Vagina (tissue), 2 donors: ENCODE measurements around the gene ULK4. TPM values are rescaled to one million over a fixed set of nuclear protein-coding genes. Genes with fewer than 3 reads are reported as not detected.

ENCODE experiments used
- DNase-seq, 2 donors: peaks; one replicate each; pipeline ENCODE4 v3.0.0-alpha.2; 2017; ENCODE audit errors: extremely low spot score in 2 of 2
- H3K27ac ChIP-seq: fragments of 200-600 bp; sonication (generic); one replicate; pipeline ENCODE4 v1.5.1; 2019
- H3K27me3 ChIP-seq: fragments of 200-600 bp; sonication (generic); one replicate; pipeline ENCODE4 v1.5.1; 2019
- H3K36me3 ChIP-seq, 2 donors: fragments of 200-600 bp; sonication (generic); one replicate each; pipeline ENCODE4 v1.5.1; 2017 to 2019
- H3K4me1 ChIP-seq: fragments of 200-600 bp; sonication (generic); one replicate; pipeline ENCODE4 v1.5.1; 2019
- H3K4me3 ChIP-seq, 2 donors: fragments of 200-600 bp; sonication (generic); 1 replicate in 1 of 2; 2 replicates in 1 of 2; pipeline ENCODE4 v1.5.1; 2016 to 2019
- H3K9me3 ChIP-seq: fragments of 200-600 bp; sonication (generic); one replicate; pipeline ENCODE4 v1.5.1; 2019
- CTCF ChIP-seq, 3 experiments: fragments of 450-650 bp in 2 of 3; fragments of 200-600 bp in 1 of 3; sonication (generic) in 1 of 3; IDR thresholded peaks; one replicate each; pipeline ENCODE4 v1.5.1; 2017 to 2019; ENCODE audit warnings: antibody characterized with exemption in 3 of 3, mild to moderate bottlenecking in 2 of 3, moderate library complexity in 2 of 3
- POLR2A ChIP-seq, 2 donors: fragments of 450-650 bp; IDR thresholded peaks; one replicate each; pipeline ENCODE4 v1.6.1; 2017; ENCODE audit warnings: antibody characterized with exemption in 2 of 2, mild to moderate bottlenecking in 2 of 2, moderate library complexity in 2 of 2
- POLR2AphosphoS5 ChIP-seq, 2 donors: sonication (generic); formaldehyde crosslinking; IDR thresholded peaks; one replicate each; pipeline ENCODE4 v1.9.0; 2017; ENCODE audit warnings: antibody characterized with exemption in 2 of 2, mild to moderate bottlenecking in 2 of 2, low read depth in 1 of 2; ENCODE audit not compliant: insufficient read depth in 1 of 2
- intact Hi-C: fragments of 100-400 bp; cut with DNase I; formaldehyde crosslinking; loops from one replicate; pipeline ENCODE4 v1.15.1; 2023
- total RNA-seq: library from RNA; depleted of rRNA; stranded (reverse); fragments of >200 nt; gene quantifications from one replicate; pipeline ENCODE4 v1.2.3, GENCODE V29; 2016

ULK4 gene
- total RNA-seq, 1 donor from 2014 or later, result 24.1 TPM

DNA sequence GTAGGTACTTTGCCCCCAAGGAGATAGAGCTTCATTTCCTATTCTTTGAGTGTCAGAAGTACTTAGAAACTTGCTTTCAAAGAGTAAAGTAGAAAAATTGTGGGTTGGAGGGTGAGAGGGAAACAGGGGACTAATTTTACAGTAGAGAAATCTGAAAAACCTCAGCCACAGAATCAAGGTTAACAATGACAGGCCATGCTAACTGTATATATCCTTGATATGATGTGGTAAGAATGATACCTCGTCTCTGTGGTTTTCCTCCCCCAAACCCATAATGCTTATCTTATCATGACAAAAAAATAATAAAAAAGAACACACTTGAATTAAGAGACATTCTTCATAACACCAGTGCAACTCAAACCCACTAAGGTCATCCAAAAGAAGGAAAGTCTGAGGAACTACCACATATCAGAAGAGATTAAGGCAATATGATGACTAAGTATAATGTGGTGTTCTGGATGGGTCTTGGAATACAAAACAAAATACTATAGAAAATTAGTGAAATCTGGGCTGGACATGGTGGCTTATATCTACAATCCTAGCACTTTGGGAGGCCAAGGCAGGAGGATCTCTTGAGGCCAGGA, 360.4 kb downstream of the ULK4 start:
- no peak for DNase-seq
- Histone ChIP-seq H3K4me3 (no peak overlapping the region), H3K36me3 (no peaks in the 10 kb centered on the region), H3K27ac (no peak overlapping the region), H3K27me3 (no peaks in the 10 kb centered on the region), H3K4me1 (no peaks in the 10 kb centered on the region), H3K9me3 (no peaks in the 10 kb centered on the region)
- intact Hi-C loops, result no loop called here
- no peak for TF ChIP-seq POLR2AphosphoS5 (IDR thresholded peaks at IDR 0.05; ENCODE audit: insufficient read depth in 1 of 2, low read depth in 1 of 2)
- no peak for TF ChIP-seq POLR2A (IDR thresholded peaks at IDR 0.05)
- no peak for TF ChIP-seq CTCF (IDR thresholded peaks at IDR 0.05)

GRCh38 chr3:41600616-41601015, 361.3 kb downstream of the ULK4 start:
- H3K27ac ChIP-seq, result no peak overlapping the region
- H3K9me3 ChIP-seq, result no peaks in the 10 kb centered on the region
- intact Hi-C loops, result no loop called here
- no peaks in the 10 kb centered on the region for H3K4me1 ChIP-seq
- H3K36me3 ChIP-seq, result no peaks in the 10 kb centered on the region
- no peak for TF ChIP-seq POLR2A (IDR thresholded peaks at IDR 0.05)
- TF ChIP-seq CTCF (IDR thresholded peaks at IDR 0.05), result no peak
- no peak for TF ChIP-seq POLR2AphosphoS5 (IDR thresholded peaks at IDR 0.05; ENCODE audit: insufficient read depth in 1 of 2, low read depth in 1 of 2)
- no peak for DNase-seq
- no peaks in the 10 kb centered on the region for H3K27me3 ChIP-seq
- H3K4me3 ChIP-seq, result no peak overlapping the region

- intact Hi-C loops, result no loop called here
- Histone ChIP-seq H3K4me3 (no peak overlapping the region), H3K4me1 (no peaks in the 10 kb centered on the region), H3K27me3 (no peaks in the 10 kb centered on the region), H3K27ac (no peak overlapping the region), H3K9me3 (no peaks in the 10 kb centered on the region), H3K36me3 (no peaks in the 10 kb centered on the region)
- DNase-seq, result no peak
- TF ChIP-seq POLR2A (IDR thresholded peaks at IDR 0.05) (no peak), CTCF (IDR thresholded peaks at IDR 0.05) (no peak), POLR2AphosphoS5 (IDR thresholded peaks at IDR 0.05; ENCODE audit: insufficient read depth in 1 of 2, low read depth in 1 of 2) (no peak)
These were observed 362.8 kb downstream of the ULK4 start for GRCh38 chr3:41599127-41599484.

GRCh38 chr3:41598402-41599126, 363.3 kb downstream of the ULK4 start:
- Histone ChIP-seq H3K36me3 (no peaks in the 10 kb centered on the region), H3K27ac (no peak overlapping the region), H3K4me3 (no peak overlapping the region), H3K4me1 (no peaks in the 10 kb centered on the region), H3K9me3 (no peaks in the 10 kb centered on the region), H3K27me3 (no peaks in the 10 kb centered on the region)
- intact Hi-C loops, result no loop called here
- no peak for DNase-seq
- TF ChIP-seq POLR2A (IDR thresholded peaks at IDR 0.05) (no peak), CTCF (IDR thresholded peaks at IDR 0.05) (no peak), POLR2AphosphoS5 (IDR thresholded peaks at IDR 0.05; ENCODE audit: insufficient read depth in 1 of 2, low read depth in 1 of 2) (no peak)

DNA sequence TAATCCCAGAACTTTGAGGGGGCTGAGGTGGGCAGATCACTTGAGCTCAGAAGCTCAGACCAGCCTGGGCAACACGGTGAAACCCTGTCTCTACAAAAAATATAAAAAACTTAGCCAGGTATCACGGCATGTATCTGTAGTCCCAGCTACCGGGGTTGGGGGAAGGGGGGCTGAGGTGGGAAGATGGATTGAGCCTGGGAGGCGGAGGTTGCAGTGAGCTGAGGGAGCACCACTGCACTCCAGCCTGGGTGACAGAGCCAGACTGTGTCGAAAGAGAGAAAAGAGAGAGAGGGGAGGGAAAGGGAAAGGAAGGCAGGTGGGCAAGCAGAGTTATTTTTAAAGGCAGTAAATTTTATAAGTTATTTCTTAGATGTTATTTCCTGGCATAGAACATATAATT, 368.1 kb downstream of the ULK4 start:
- H3K27me3 ChIP-seq, result no peaks in the 10 kb centered on the region
- no peaks in the 10 kb centered on the region for H3K9me3 ChIP-seq
- TF ChIP-seq POLR2AphosphoS5 (IDR thresholded peaks at IDR 0.05; ENCODE audit: insufficient read depth in 1 of 2, low read depth in 1 of 2), result no peak
- H3K36me3 ChIP-seq, result no peaks in the 10 kb centered on the region
- no peak overlapping the region for H3K27ac ChIP-seq
- no peak for DNase-seq
- H3K4me1 ChIP-seq, result no peaks in the 10 kb centered on the region
- H3K4me3 ChIP-seq, result no peak overlapping the region
- intact Hi-C loops, result loop anchor here (5.0 kb wide), 1 partner anchor 486 kb away; no protein-coding TSS in a partner anchor
